ENCODE data around the gene NFATC1. TPM values are rescaled to one million over a fixed set of nuclear protein-coding genes. Genes with fewer than 3 reads are reported as not detected.
A peak's percentile ranks its signal among the peaks of the same experiment; 100 is the strongest.

The NFATC1 gene
- total and polyA plus RNA-seq, 5 donors, result 14.7 to 25.3 (median 20.3) TPM

- peak overlapping the region; percentile 59 for H3K27ac ChIP-seq (ENCODE audit: low read length)
- intact Hi-C loops (cut with DNase I), result loop anchor here in 1 of 4 donors (5.0 kb wide), 1 partner anchor 46 kb away; no protein-coding TSS in a partner anchor
- DNase-seq (peak; percentile 65 to 85 (median 85)), ATAC-seq (peak in 1 of 2 donors; percentile 36)
- WGBS, result 64% methylated on average over 27 of the region's 27 CpGs
- no peaks in the 10 kb centered on the region for H3K9me3 ChIP-seq (ENCODE audit: control insufficient read depth, low read length)
- H3K4me1 ChIP-seq (ENCODE audit: control insufficient read depth, insufficient read depth, low read length), result peaks cover 6% of the 10 kb centered on the region
- no peak overlapping the region for H3K4me3 ChIP-seq (ENCODE audit: low read length)
- H3K27me3 ChIP-seq (ENCODE audit: control insufficient read depth, insufficient read depth), result no peaks in the 10 kb centered on the region
Observed at GRCh38 chr18:79405781-79406575, 10.2 kb downstream of the NFATC1 start.

- no peak overlapping the region for H3K27ac ChIP-seq (ENCODE audit: low read length)
- intact Hi-C loops (cut with DNase I), result loop anchor here in 1 of 4 donors (5.0 kb wide), 1 partner anchor 46 kb away; no protein-coding TSS in a partner anchor
- H3K9me3 ChIP-seq (ENCODE audit: control insufficient read depth, low read length), result no peaks in the 10 kb centered on the region
- no peak overlapping the region for H3K4me3 ChIP-seq (ENCODE audit: low read length)
- H3K27me3 ChIP-seq (ENCODE audit: control insufficient read depth, insufficient read depth), result no peaks in the 10 kb centered on the region
- 96% methylated on average over 30 of the region's 30 CpGs for WGBS
- H3K4me1 ChIP-seq (ENCODE audit: control insufficient read depth, insufficient read depth, low read length), result peaks cover 6% of the 10 kb centered on the region
- ATAC-seq (no peak), DNase-seq (peak in 2 of 3 donors; percentile 42 to 63)
Observed at GRCh38 chr18:79406708-79407107, 11.0 kb downstream of the NFATC1 start.

- 98% methylated on average over 3 of the region's 3 CpGs for WGBS
- Histone ChIP-seq H3K4me1 (ENCODE audit: control insufficient read depth, insufficient read depth, low read length) (no peaks in the 10 kb centered on the region), H3K4me3 (ENCODE audit: low read length) (no peak overlapping the region), H3K9me3 (ENCODE audit: control insufficient read depth, low read length) (no peaks in the 10 kb centered on the region), H3K27me3 (ENCODE audit: control insufficient read depth, insufficient read depth) (no peaks in the 10 kb centered on the region), H3K27ac (ENCODE audit: low read length) (no peak overlapping the region)
- ATAC-seq (no peak), DNase-seq (no peak)
- intact Hi-C loops (cut with DNase I), result loop anchor here in 1 of 4 donors (5.0 kb wide), 1 partner anchor 43 kb away; no protein-coding TSS in a partner anchor
Observed at GRCh38 chr18:79409313-79409712, 13.6 kb downstream of the NFATC1 start.

- no peaks in the 10 kb centered on the region for H3K9me3 ChIP-seq (ENCODE audit: control insufficient read depth, low read length)
- ATAC-seq (no peak), DNase-seq (peak in 2 of 3 donors; percentile 50 to 55)
- H3K27me3 ChIP-seq (ENCODE audit: control insufficient read depth, insufficient read depth), result no peaks in the 10 kb centered on the region
- intact Hi-C loops (cut with DNase I), result no loop called here
- WGBS, result 97% methylated on average over 30 of the region's 30 CpGs
- no peak overlapping the region for H3K4me3 ChIP-seq (ENCODE audit: low read length)
- H3K27ac ChIP-seq (ENCODE audit: low read length), result no peak overlapping the region
- H3K4me1 ChIP-seq (ENCODE audit: control insufficient read depth, insufficient read depth, low read length), result no peaks in the 10 kb centered on the region
Observed at GRCh38 chr18:79410171-79410641, 14.5 kb downstream of the NFATC1 start.

GRCh38 chr18:79410731-79411613, 15.2 kb downstream of the NFATC1 start:
- Histone ChIP-seq H3K9me3 (ENCODE audit: control insufficient read depth, low read length) (no peaks in the 10 kb centered on the region), H3K27me3 (ENCODE audit: control insufficient read depth, insufficient read depth) (no peaks in the 10 kb centered on the region), H3K4me3 (ENCODE audit: low read length) (no peak overlapping the region), H3K4me1 (ENCODE audit: control insufficient read depth, insufficient read depth, low read length) (no peaks in the 10 kb centered on the region), H3K27ac (ENCODE audit: low read length) (no peak overlapping the region)
- intact Hi-C loops (cut with DNase I), result no loop called here
- 96% methylated on average over 84 of the region's 84 CpGs for WGBS
- peak; percentile 3 to 39 for ATAC-seq
- DNase-seq, result peak in 2 of 3 donors; percentile 62 to 68

GRCh38 chr18:79411614-79412526, 16.1 kb downstream of the NFATC1 start:
- WGBS, result 77% methylated on average over 47 of the region's 47 CpGs
- H3K4me1 ChIP-seq (ENCODE audit: control insufficient read depth, insufficient read depth, low read length), result no peaks in the 10 kb centered on the region
- no peak overlapping the region for H3K27ac ChIP-seq (ENCODE audit: low read length)
- no peaks in the 10 kb centered on the region for H3K9me3 ChIP-seq (ENCODE audit: control insufficient read depth, low read length)
- ATAC-seq, result peak in 1 of 2 donors; percentile 48
- H3K27me3 ChIP-seq (ENCODE audit: control insufficient read depth, insufficient read depth), result no peaks in the 10 kb centered on the region
- DNase-seq, result peak in 2 of 3 donors; percentile 61 to 72
- H3K4me3 ChIP-seq (ENCODE audit: low read length), result no peak overlapping the region
- intact Hi-C loops (cut with DNase I), result no loop called here

- ATAC-seq, result no peak
- H3K9me3 ChIP-seq (ENCODE audit: control insufficient read depth, low read length), result no peaks in the 10 kb centered on the region
- H3K27ac ChIP-seq (ENCODE audit: low read length), result no peak overlapping the region
- 88% methylated on average over 16 of the region's 16 CpGs for WGBS
- no peak for DNase-seq
- intact Hi-C loops (cut with DNase I), result no loop called here
- H3K27me3 ChIP-seq (ENCODE audit: control insufficient read depth, insufficient read depth), result no peaks in the 10 kb centered on the region
- no peak overlapping the region for H3K4me3 ChIP-seq (ENCODE audit: low read length)
- no peaks in the 10 kb centered on the region for H3K4me1 ChIP-seq (ENCODE audit: control insufficient read depth, insufficient read depth, low read length)
Observed at GRCh38 chr18:79413025-79413424, 17.3 kb downstream of the NFATC1 start.

GRCh38 chr18:79413426-79413825, 17.7 kb downstream of the NFATC1 start:
- ATAC-seq, result no peak
- Histone ChIP-seq H3K9me3 (ENCODE audit: control insufficient read depth, low read length) (no peaks in the 10 kb centered on the region), H3K4me1 (ENCODE audit: control insufficient read depth, insufficient read depth, low read length) (no peaks in the 10 kb centered on the region), H3K4me3 (ENCODE audit: low read length) (no peak overlapping the region), H3K27ac (ENCODE audit: low read length) (no peak overlapping the region), H3K27me3 (ENCODE audit: control insufficient read depth, insufficient read depth) (no peaks in the 10 kb centered on the region)
- DNase-seq, result peak in 2 of 3 donors; percentile 23 to 31
- intact Hi-C loops (cut with DNase I), result no loop called here
- 95% methylated on average over 16 of the region's 16 CpGs for WGBS

GRCh38 chr18:79413901-79414300, 18.2 kb downstream of the NFATC1 start:
- ATAC-seq (no peak), DNase-seq (peak in 1 of 3 donors; percentile 10)
- WGBS, result 62% methylated on average over 9 of the region's 9 CpGs
- H3K27me3 ChIP-seq (ENCODE audit: control insufficient read depth, insufficient read depth), result no peaks in the 10 kb centered on the region
- H3K4me1 ChIP-seq (ENCODE audit: control insufficient read depth, insufficient read depth, low read length), result no peaks in the 10 kb centered on the region
- intact Hi-C loops (cut with DNase I), result no loop called here
- H3K27ac ChIP-seq (ENCODE audit: low read length), result no peak overlapping the region
- no peak overlapping the region for H3K4me3 ChIP-seq (ENCODE audit: low read length)
- no peaks in the 10 kb centered on the region for H3K9me3 ChIP-seq (ENCODE audit: control insufficient read depth, low read length)

- intact Hi-C loops (cut with DNase I), result no loop called here
- no peaks in the 10 kb centered on the region for H3K4me1 ChIP-seq (ENCODE audit: control insufficient read depth, insufficient read depth, low read length)
- no peak overlapping the region for H3K4me3 ChIP-seq (ENCODE audit: low read length)
- ATAC-seq (no peak), DNase-seq (peak in 2 of 3 donors; percentile 19 to 38)
- WGBS, result 92% methylated on average over 24 of the region's 24 CpGs
- no peaks in the 10 kb centered on the region for H3K27me3 ChIP-seq (ENCODE audit: control insufficient read depth, insufficient read depth)
- no peaks in the 10 kb centered on the region for H3K9me3 ChIP-seq (ENCODE audit: control insufficient read depth, low read length)
- H3K27ac ChIP-seq (ENCODE audit: low read length), result no peak overlapping the region
Observed at GRCh38 chr18:79416022-79416676, 20.4 kb downstream of the NFATC1 start.
